Measurements from ENCODE around the gene PDE6C.

The PDE6C gene

DNA sequence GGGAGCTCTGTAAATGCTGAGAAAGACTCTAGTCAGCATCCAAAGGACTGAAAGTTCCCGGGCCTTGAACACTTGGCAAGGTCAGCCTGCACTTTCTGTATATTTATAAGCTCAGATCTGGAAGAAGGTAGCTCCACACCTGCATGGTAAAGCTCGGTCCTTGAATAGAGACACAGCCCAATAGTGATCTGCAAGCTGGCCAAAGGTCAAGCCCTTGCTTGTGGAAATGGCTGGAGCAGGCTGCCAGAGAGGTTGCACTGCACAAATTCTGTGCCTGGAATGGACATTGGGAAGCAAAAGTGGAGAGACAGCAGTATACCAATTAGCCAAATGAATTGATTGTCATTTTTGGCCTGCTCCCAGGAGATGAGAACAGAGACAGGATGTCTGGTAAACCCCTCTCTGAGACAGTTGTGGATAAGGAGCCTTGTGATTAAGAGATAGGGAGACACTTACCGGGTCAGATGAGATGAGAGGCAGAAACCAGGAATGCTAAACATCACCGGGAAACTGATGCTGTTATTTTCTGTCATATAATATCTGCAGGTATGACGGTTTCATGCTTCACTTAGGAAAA lies 98.1 kb downstream of the PDE6C start:
- DNase-seq: no peak

DNA sequence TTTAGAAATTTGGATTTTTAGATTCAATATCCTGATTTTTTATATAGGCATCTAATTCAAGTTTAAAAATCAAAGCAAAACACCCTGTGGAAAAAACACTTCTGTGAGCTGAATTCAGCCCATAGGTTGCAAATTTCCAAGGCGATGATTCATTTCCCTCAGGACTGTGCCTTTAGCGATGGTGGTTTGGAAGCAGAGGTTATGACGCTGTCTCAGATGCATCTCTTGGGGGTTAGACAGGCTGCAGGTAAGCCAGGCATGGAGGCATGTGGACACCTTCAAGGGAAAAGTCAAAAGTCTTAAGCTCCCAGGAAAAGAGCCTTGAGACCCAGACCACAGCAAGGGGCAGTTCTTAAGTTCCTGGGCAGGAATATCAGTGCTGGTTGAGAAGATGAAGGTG lies 99.6 kb downstream of the PDE6C start:
- no peak for DNase-seq

DNA sequence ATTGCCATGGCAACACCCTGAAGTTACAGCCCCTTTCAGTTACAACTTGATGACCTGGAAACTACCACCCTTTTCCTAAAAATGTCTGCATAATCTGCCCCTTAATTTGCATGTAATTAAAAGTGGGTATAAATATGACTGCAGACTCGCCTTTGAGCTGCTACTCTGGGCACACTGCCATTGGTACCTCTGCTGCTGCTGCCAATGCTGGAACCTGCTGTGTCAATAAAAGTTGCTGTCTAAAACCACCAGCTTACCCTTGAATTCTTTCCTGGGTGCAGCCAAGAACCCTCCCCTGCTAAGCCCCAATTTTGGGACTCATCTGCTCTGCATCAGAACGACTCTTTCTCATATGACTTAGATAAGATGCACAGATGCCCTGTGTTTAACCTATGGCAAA lies 100.3 kb downstream of the PDE6C start:
- no peak for DNase-seq

DNA sequence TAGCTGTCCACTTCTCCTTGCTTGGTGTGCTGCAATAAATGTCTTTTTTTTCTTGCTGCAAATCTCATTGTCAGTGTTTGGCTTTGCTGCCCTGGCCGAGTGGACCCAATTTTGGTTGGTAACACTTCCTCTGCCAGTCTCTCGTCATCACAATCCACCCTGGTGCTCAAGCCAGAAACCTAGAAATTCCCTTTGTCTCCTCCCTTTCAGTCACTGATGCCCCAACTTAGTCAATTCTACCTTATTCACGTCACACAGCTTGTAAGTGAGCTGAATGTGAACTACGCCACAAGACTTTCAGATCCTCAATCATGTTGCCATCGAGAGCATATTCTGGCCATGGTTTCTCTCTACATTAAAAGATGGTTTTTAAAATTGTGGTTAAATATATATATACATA lies 103.0 kb downstream of the PDE6C start:
- DNase-seq: no peak
